ENCODE data around the gene CHIC2.
"Not testable (repeated sequence)": the region's sequence is repeated elsewhere in the genome, so short reads cannot be mapped to it uniquely, and the experiment has no call there.

The CHIC2 gene

DNA sequence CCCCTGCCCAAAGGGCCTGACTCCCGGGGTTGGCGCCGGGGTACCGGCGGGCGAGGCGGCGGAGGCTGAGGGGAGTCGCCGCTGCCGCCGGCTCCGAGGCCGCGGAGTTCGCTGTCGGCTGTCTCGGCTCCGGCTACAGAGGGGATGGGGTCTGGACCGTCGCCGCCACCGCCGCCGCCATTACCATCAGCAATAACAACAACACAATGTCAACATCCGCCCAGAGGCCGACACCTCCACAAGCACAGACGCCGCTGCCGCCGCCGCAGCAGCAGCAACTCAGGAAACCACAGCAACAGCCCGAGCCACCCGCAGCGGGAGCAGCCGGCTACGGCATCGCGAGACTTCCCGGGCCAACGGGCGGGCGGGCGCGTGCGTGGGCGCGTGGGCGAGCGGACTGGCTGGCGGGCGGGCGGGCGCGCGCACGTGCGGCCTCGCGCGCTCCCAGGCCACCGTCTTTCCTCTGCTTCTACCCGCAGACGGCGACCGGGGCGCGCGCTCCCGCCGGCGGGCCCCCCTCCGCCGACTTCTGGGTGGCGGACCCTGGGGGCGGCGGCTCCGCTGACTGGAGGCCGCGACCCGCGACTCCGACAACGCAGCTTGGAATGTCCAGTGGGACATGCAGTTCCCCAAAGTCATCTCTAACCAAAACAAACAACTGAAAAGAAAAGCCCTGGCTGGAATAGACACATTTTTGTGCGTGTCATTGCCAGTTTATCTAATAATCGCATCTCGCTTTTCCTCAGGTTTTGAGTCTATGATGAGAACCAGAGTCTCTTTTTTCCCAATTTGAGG is at the start of gene CHIC2:
Gene CHIC2 (minus strand): TSS at position 289 of the 795 bp plus-strand sequence. CDS start 305 bp downstream, outside the sequence.
- DNase-seq = peak; percentile 80 to 97 (median 92)
- intact Hi-C loops (cut with DNase I) = loop anchor here (10.0 kb wide), 1 partner anchor 1350 kb away; no protein-coding TSS in a partner anchor

DNA sequence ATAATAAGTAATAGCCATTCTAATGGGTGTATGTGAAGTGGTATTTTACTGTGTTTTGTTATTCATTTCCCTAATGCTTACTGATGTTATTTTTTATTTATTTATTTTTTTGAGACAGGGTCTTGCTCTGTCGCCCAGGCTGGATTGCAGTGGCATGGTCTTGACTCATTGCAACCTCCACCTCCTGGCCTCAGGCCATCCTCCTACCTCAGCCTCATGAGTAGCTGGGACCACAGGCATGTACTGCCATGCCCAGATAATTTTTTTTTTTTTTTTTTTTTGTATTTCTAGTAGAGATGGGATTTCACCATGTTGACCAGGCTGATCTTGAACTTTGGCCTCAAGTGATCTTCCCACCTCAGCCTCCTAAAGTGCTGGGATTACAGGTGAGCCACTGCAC is 48.8 kb upstream of the CHIC2 start:
- DNase-seq; intact Hi-C loops (cut with DNase I): not testable (repeated sequence)

DNA sequence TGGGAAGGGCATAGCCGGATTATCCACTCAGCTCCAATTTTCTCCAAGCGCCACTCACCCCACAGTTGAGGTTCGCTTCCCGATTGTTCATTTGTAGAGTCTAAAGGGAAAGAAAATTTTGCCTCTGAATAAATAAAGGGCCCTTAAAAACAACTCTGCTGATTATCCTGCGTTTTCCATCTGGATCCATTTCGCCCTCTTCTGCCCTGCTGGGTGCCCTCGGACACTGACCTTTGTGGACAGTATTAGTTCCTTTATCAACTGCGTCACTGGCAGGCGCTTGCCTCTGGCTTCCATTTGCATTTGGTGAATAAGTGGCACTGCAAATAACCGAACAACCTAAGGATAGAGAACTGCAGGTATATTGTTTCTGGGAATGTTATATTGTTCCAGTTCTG is 45.6 kb upstream of the CHIC2 start:
- no peak for DNase-seq

DNA sequence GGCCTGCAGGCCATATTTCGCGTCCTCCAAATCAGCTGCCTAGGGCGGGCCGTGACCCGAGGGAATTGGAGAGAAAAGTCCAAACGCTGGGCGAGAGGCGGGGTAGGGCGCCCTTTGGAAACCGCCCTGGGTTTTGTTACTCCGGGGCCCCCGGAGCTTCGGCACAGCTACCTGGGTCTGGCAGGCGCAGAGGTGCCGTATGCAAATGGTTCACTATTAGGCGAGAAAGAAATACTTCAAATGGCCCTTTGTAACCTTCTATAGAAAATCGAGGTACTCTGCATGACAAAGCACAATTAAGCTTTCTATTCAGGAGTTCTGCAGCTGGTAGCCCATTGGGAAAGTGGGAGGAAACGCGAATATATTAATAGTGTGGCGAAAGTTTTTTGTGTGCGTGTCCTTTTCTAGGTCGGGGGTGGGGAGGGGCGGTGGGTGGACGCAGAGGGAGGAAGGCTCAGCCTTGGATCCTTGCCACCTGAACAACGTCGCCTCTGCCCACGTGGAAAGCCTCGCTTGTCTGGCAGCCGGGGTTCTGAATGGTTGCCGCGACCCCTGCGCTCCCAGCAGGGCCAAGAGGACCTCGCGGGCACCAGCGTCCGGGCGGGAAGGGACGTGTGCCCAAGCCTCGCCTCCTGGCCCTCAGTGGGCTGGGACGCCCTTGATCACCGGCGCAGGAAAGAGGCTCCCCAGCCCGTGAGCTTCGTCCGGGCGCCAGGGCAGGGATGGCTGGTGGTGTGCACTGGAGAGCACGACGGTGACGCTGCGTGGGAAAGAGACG is 45.0 kb upstream of the CHIC2 start:
- no peak for DNase-seq
- intact Hi-C loops (cut with DNase I) = no loop called here

More for the DNA sequence above, 45.6 kb upstream of the CHIC2 start:
- intact Hi-C loops (cut with DNase I) = no loop called here

DNA sequence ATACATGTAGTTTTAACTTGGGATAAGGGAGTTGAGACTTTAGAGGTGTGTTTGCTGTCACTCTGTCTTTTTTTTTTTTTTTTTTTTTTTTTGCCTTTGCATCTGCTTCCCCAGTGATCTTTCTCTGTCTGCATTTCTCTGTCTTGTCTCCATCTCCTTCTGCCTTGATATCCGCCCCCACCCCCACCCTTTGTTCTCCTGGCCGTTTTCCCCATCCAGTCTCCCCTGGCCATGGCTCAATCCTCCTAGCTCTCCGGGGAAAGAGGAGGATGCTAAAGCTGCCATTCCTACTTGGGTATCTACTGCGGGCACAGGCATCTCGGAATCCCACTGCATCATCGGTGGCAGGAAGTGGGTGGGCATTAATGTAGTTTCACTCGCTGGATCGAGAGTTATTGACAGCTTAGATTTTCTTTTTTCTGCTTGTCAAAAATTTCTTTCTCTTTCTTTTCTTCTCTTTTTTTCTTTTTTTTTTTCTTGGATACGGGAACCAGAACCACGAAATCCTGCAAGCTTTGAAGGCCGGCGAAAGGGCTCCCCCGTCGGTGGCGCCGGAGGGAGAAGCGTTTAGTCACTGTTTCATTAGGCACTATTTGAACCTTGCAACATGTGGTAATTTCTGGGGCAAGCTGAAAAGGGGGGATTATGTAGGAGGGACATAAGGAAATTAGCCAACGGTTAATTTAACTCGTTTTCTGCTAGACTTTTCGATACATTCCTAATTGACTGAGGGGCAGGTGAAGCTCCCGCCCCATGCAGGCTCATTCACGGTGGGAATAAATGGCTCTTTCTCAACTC is 43.7 kb upstream of the CHIC2 start:
- peak in 1 of 42 donors; percentile 37 for DNase-seq
- intact Hi-C loops (cut with DNase I) = no loop called here

DNA sequence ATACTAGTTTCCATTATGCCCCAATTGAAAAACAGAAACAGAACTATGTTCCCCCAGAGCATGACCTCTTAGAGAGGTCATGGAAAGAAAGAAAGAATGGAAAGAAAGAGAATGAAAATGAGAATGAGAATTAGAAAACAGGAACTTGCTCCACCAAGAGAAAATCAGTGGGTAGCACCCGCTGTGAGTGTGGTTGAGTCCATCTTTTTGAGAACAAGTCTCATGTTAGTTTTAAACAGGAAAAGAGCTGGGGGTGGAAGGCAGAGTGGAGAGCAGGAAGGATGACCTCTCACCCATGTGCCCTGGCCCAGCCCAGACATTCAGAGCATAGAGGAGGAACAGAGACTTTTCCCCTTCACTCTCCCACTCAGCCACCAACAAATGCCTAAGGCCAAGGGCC is 40.5 kb upstream of the CHIC2 start:
- no peak for DNase-seq
- intact Hi-C loops (cut with DNase I) = no loop called here

DNA sequence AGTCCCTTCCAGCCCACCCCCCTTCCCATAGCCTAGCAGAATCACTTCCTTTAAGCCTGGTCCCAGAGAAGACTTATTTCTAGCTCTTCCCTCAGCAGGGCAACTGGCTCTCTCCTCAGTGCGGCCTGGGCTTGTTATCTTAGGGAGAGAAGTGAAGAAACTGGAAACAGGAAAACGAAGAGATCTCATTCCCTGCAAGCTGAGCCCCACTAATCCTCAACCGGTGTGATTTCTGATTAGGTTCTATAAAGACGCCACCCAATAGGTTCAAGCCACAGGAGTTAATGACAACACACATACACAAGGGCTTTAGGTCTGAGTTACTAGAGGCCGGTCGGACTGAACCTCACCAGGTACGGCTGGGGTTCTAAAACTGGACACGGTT is 38.8 kb upstream of the CHIC2 start:
- no peak for DNase-seq
- intact Hi-C loops (cut with DNase I) = no loop called here

DNA sequence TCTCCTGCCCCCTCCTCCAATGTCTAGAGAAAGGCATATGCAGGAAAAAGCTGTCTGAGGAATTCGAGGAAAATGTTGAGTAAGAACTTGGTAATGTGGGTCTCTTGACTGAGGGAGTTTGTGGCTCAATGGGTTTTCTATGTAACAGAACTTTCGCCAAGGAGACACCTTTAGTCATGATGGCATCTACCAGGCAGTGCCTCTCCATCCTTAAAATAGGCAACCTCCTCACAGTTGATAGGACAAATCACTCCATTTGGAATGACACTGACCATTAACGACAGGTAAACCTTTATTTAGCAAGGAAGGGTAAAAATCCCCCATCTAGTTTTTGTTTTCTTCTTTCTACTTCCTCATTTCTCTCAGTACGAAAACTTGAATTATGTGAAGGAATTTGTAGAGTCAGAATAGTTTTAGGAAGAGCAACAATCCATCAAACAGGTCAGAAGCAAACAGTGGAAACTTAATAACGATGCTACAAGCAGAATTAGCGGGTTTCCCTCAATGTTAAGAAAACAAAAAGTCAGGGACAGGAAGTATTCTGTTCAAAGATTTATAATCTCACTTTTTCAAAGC is 38.2 kb upstream of the CHIC2 start:
- intact Hi-C loops (cut with DNase I) = no loop called here
- DNase-seq = no peak

DNA sequence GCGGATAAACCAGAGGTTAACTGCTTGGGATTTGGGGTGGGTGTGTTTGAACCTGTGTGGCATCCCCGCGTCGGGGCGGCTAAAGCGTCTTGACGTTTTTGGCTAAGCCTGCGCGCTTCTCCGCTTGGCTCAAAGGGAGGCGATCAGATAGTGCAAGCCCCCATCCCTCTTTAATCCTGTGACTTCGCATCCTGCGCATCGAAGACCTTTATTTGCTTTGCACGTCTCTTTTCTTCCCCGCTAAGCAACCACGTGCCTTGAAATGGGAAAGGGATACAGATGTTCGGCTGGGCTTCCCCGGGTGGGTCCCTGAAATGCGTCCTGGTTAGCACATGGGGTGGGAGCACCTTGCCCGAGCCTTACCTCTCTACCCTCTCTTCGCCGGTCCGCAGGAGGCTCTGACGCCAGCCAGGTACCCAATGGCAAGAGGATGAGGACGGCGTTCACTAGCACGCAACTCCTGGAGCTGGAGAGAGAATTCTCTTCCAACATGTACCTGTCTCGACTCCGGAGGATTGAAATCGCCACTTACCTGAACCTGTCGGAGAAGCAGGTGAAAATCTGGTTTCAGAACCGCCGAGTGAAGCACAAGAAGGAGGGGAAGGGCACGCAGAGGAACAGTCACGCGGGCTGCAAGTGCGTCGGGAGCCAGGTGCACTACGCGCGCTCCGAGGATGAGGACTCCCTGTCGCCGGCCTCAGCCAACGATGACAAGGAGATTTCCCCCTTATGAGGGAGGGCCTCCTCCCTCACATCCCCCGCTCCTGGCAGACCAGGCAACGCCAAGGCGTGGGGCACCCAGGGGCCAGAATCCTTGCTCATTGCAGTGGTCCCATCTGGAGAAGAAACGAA is 37.0 kb upstream of the CHIC2 start:
- intact Hi-C loops (cut with DNase I) = no loop called here
- no peak for DNase-seq

DNA sequence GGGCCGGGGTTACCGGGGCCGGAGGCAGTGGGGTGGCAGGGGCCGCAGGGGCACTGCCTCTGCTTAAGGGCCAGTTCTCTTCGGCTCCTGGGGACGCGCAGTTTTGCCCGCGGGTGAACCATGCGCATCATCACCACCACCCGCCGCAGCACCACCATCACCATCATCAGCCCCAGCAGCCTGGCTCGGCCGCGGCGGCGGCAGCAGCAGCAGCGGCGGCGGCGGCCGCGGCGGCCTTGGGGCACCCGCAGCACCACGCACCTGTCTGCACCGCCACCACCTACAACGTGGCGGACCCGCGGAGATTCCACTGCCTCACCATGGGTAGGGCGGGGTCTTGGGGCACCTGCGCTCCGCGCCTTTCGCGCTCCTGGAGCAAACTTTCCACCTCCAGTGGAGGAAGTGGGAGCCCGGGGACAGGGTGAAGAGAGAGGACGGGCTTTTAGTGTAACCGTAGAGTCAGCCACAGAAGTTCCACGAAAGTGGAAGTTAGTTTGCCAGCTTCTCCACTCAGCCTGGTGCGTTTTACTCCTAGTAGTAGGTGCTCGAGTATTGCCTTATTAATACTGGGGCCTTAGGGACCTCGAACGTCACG is 36.3 kb upstream of the CHIC2 start:
- no peak for DNase-seq
- intact Hi-C loops (cut with DNase I) = no loop called here

DNA sequence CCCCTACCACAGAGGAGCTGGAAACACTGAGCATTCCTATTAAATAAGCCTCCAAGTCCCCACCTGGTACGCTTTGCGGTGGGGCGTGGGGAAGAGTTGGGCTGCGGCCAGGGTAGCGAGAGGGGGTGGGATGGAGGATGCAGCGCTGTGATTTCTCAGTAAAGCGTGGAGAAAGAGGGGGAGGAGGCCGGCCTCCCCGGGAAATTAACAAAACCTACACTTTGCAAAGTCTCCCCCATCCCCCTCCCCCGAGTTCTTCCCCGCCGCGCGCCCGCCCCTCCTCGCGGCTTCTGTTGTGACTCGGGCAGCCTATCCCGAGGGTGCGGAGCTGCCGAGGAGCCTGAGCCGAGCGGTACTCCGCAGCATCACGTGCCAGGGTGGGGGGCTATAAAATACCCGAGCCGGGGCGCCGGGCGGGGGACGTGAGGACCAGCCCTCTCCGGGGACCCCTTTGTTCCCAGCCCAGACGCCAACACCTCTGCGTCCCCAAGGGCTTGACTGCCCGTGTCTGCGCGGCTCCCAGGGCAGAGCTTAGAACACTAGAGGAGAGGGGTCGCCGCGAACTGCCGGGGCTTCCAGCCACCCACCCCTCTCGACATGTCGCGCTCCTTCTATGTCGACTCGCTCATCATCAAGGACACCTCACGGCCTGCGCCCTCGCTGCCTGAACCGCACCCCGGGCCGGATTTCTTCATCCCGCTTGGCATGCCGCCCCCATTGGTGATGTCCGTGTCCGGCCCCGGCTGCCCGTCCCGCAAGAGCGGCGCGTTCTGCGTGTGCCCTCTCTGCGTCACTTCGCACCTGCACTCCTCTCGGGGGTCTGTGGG is 35.6 kb upstream of the CHIC2 start, which contains the start of gene GSX2:
Gene GSX2 (plus strand): TSS at position 416 of the 827 bp plus-strand sequence. CDS start 182 bp downstream, at position 598.
- intact Hi-C loops (cut with DNase I) = no loop called here
- DNase-seq = peak in 6 of 42 donors; percentile 9 to 43 (median 14)

DNA sequence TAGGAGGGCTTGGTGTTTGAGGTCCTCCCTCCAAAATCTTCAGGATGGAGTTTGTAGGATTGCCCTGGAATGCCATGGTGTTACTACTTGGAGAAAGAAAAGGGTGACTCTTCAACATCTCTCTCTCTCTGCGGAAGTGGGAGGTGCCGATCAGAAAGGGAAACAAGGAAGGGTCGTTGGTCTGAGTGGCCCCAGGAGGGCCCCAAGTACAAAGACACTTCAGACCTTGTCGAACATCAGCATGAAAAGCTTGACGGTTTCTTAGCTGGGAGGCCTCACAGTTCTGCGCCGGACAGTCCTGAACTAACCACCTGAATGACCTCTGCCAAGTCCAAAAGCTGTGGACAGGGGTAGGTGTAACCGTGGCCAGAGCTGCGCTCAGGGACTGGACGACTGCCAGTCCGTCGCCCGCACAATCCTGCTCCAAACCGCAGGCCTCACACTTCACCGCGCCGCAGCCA is 34.9 kb upstream of the CHIC2 start:
- DNase-seq = no peak
- intact Hi-C loops (cut with DNase I) = no loop called here

DNA sequence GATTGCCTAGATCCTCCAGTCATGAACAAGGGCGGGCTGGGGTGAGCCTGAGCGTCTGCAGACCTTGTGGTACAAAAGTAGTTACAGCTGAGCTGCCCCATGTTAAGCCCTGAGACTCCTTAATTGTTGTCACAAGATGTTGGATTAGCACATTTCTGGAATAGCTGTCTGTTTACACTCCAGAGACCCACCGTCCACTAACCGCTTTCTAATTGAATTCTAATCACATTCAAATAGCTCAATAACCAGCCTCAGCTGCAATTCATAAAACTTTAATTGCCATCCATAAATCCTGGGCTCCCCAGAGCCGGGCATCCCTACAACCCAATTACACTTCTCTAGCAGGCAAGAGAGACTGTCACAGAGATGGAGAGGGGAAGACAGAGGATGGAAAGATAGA is 34.0 kb upstream of the CHIC2 start:
- DNase-seq = no peak
- intact Hi-C loops (cut with DNase I) = no loop called here

DNA sequence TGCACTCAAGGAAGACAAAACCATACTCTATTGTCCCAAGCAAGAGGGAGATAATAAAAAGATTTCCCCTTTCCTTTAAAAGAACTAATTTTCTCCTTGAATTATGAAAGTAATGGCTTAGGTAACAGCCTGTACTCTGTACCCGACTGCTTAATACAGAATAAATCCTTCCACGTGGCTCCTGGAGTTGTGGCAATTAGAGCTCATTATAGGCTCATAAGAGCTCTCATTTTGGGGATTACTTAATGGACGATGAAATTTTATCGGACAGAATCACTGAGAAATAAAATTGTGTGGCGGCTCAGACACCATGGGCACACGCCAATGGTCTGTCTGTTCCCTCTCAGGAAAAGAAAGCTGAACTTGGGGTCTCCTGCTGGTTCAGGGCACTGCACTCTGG is 32.7 kb upstream of the CHIC2 start:
- intact Hi-C loops (cut with DNase I) = no loop called here
- DNase-seq = no peak

DNA sequence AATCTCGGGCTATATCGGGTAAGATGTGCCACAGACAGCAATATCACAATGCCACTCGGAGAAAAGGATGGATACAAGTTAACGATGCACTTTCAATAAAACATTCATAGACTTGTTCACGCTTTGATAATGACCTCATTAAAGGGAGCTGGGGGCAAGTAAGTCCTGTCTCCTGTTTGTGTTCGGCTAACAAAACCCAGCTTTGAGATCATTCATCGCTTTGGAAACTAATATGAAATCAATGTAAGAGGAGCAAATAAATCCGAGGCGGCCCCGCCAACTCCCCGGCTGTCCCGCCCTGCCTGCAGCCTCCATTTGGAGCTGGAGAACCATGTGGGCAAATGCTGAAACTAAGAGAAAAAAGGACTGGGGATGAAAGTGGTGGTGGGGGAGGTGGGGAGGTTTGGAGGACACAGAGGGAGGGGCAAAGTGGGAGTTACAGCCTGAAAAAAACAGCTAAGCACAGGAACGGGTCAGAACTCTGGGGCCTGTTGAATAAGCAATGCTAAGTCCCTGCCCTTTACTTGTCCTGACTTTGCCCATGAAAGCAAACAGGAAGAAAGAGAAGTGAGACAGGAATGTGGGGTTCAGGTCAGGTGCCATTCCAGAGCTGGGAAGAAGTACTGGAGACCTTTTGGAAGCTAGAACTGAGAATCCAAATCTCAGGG is 32.0 kb upstream of the CHIC2 start:
- intact Hi-C loops (cut with DNase I) = no loop called here
- DNase-seq = no peak

DNA sequence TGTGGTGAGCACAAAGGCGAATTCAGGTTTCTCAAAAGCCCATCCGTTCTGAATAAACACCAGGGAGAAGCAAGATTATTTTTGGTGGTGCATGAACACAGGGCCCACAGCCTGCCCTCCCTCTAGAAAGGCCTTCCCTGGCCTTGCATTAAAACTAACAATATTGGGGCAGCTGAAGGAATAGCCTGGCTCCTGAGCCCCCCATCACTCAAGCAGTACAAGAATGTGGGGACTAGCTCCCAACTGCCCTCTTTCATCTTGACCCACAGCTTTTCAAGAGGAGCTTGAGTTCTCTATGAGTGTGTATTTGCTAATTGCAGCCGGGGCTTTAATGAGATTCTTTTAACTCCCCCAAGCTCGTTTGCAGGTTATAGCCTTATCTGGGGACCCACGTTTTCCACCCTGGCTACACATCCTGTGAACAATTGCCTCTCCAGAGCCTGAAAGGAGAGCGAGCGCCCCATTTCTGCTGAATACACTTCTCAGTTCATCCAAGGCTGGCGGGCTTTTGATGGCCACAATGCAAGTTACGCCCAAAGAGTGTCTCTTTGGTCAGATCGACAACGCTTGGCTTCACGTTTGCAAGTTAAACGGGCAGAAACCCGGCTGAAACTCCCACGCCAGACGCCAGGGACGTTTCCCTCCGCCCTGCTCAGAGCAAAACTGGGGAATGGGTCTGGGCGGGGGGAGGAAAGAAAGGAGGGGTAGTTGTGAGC is 30.9 kb upstream of the CHIC2 start:
- DNase-seq = no peak
- intact Hi-C loops (cut with DNase I) = no loop called here

All from head of caudate nucleus (tissue), 42 donors.